GM19324 (cell line): Measurements from ENCODE around the gene CACNA2D2.
"Not testable (repeated sequence)": the region's sequence is repeated elsewhere in the genome, so short reads cannot be mapped to it uniquely, and the experiment has no call there.

Source experiments
- ATAC-seq: cut with Tn5 transposase; IDR thresholded peaks from one replicate; pipeline ENCODE4 v1.9.1; 2021; ENCODE audit warnings: mild to moderate bottlenecking, moderate library complexity; ENCODE audit not compliant: unreplicated experiment, low FRiP score

CACNA2D2 gene

GRCh38 chr3:50530001-50530970 is 26.9 kb upstream of the CACNA2D2 start:
- no peak for ATAC-seq

GRCh38 chr3:50525987-50526386 is 22.6 kb upstream of the CACNA2D2 start:
- ATAC-seq, result no peak

GRCh38 chr3:50525191-50525910 is 21.9 kb upstream of the CACNA2D2 start:
- no peak for ATAC-seq

- ATAC-seq, result no peak
Measured at GRCh38 chr3:50524746-50525145, 21.3 kb upstream of the CACNA2D2 start.

GRCh38 chr3:50523279-50523811 is 19.9 kb upstream of the CACNA2D2 start:
- ATAC-seq, result no peak

GRCh38 chr3:50521572-50521971 is 18.1 kb upstream of the CACNA2D2 start:
- no peak for ATAC-seq

GRCh38 chr3:50520849-50521248 is 17.4 kb upstream of the CACNA2D2 start:
- ATAC-seq, result no peak

GRCh38 chr3:50519471-50520089 is 16.1 kb upstream of the CACNA2D2 start:
- ATAC-seq, result no peak

GRCh38 chr3:50518436-50518835 is 15.0 kb upstream of the CACNA2D2 start:
- ATAC-seq, result no peak

- no peak for ATAC-seq
Measured at GRCh38 chr3:50517721-50518206, 14.3 kb upstream of the CACNA2D2 start.

- ATAC-seq, result no peak
Measured at GRCh38 chr3:50516440-50516871, 13.0 kb upstream of the CACNA2D2 start.

GRCh38 chr3:50515565-50516439 is 12.4 kb upstream of the CACNA2D2 start:
- no peak for ATAC-seq

- ATAC-seq, result not testable (repeated sequence)
Measured at GRCh38 chr3:50512908-50513307, 9.5 kb upstream of the CACNA2D2 start.

GRCh38 chr3:50512131-50512530 is 8.7 kb upstream of the CACNA2D2 start:
- ATAC-seq, result no peak

GRCh38 chr3:50510325-50510724 is 6.9 kb upstream of the CACNA2D2 start:
- no peak for ATAC-seq

- no peak for ATAC-seq
Measured at GRCh38 chr3:50509715-50510114, 6.3 kb upstream of the CACNA2D2 start.

- ATAC-seq, result no peak
Measured at GRCh38 chr3:50508821-50509220, 5.4 kb upstream of the CACNA2D2 start.

- ATAC-seq, result no peak
Measured at GRCh38 chr3:50506169-50506568, 2.7 kb upstream of the CACNA2D2 start.

- no peak for ATAC-seq
Measured at GRCh38 chr3:50504681-50505080, 1.2 kb upstream of the CACNA2D2 start.
